Dendritic cell treated with granulocyte-macrophage colony-stimulating factor and Interleukin-4, amounts not matched to agents 40 ng/mL and 50 ng/mL, for 4 days (primary cell): Measurements from ENCODE around the gene CHSY3.

Source experiments
- H3K27ac Mint-ChIP-seq: one replicate; pipeline ENCODE4 v1.8.0; 2022; ENCODE audit warnings: mild to moderate bottlenecking, mixed read lengths
- H3K27me3 Mint-ChIP-seq: one replicate; pipeline ENCODE4 v1.8.0; 2022; ENCODE audit warnings: mild to moderate bottlenecking, mixed read lengths
- H3K36me3 Mint-ChIP-seq: one replicate; pipeline ENCODE4 v1.8.0; 2022; ENCODE audit warnings: low read depth, mixed read lengths
- H3K4me1 Mint-ChIP-seq: one replicate; pipeline ENCODE4 v1.8.0; 2022; ENCODE audit warnings: low read depth, mixed read lengths
- H3K4me3 Mint-ChIP-seq: one replicate; pipeline ENCODE4 v1.8.0; 2022; ENCODE audit warnings: mild to moderate bottlenecking, moderate library complexity, mixed read lengths
- H3K9me3 Mint-ChIP-seq: one replicate; pipeline ENCODE4 v1.8.0; 2022; ENCODE audit warnings: mixed read lengths
- intact Hi-C: fragments of 100-400 bp; cut with micrococcal nuclease; formaldehyde crosslinking; loops from one replicate; pipeline ENCODE4 v1.15.0; 2022

The CHSY3 gene

GRCh38 chr5:129971714-129972113 lies 67.4 kb downstream of the CHSY3 start:
- intact Hi-C loops: no loop called here
- no peaks in the 10 kb centered on the region for H3K4me1 Mint-ChIP-seq
- no peaks in the 10 kb centered on the region for H3K9me3 Mint-ChIP-seq
- H3K4me3 Mint-ChIP-seq: no peak overlapping the region
- no peak overlapping the region for H3K27ac Mint-ChIP-seq
- H3K36me3 Mint-ChIP-seq: no peaks in the 10 kb centered on the region
- H3K27me3 Mint-ChIP-seq: no peaks in the 10 kb centered on the region

- H3K4me3 Mint-ChIP-seq: no peak overlapping the region
- no peaks in the 10 kb centered on the region for H3K9me3 Mint-ChIP-seq
- H3K27me3 Mint-ChIP-seq: no peaks in the 10 kb centered on the region
- H3K27ac Mint-ChIP-seq: no peak overlapping the region
- intact Hi-C loops: no loop called here
- H3K36me3 Mint-ChIP-seq: no peaks in the 10 kb centered on the region
- no peaks in the 10 kb centered on the region for H3K4me1 Mint-ChIP-seq
Measured at GRCh38 chr5:129972465-129973141, 68.3 kb downstream of the CHSY3 start.

- H3K4me3 Mint-ChIP-seq: no peak overlapping the region
- no peaks in the 10 kb centered on the region for H3K27me3 Mint-ChIP-seq
- no peaks in the 10 kb centered on the region for H3K36me3 Mint-ChIP-seq
- no peak overlapping the region for H3K27ac Mint-ChIP-seq
- no peaks in the 10 kb centered on the region for H3K4me1 Mint-ChIP-seq
- intact Hi-C loops: no loop called here
- no peaks in the 10 kb centered on the region for H3K9me3 Mint-ChIP-seq
Measured at GRCh38 chr5:129973716-129974426, 69.6 kb downstream of the CHSY3 start.

GRCh38 chr5:129977810-129978209 lies 73.5 kb downstream of the CHSY3 start:
- Mint-ChIP-seq H3K4me1 (no peaks in the 10 kb centered on the region), H3K36me3 (no peaks in the 10 kb centered on the region), H3K27me3 (no peaks in the 10 kb centered on the region), H3K4me3 (no peak overlapping the region), H3K27ac (no peak overlapping the region), H3K9me3 (peaks cover 9% of the 10 kb centered on the region)
- intact Hi-C loops: no loop called here

GRCh38 chr5:129978270-129978669 lies 74.0 kb downstream of the CHSY3 start:
- no peaks in the 10 kb centered on the region for H3K4me1 Mint-ChIP-seq

GRCh38 chr5:129988453-129988852 lies 84.2 kb downstream of the CHSY3 start:
- Mint-ChIP-seq H3K36me3 (no peaks in the 10 kb centered on the region), H3K27ac (no peak overlapping the region), H3K27me3 (no peaks in the 10 kb centered on the region), H3K4me3 (no peak overlapping the region), H3K9me3 (peaks cover 17% of the 10 kb centered on the region), H3K4me1 (no peaks in the 10 kb centered on the region)
- intact Hi-C loops: no loop called here

More at GRCh38 chr5:129978270-129978669, 74.0 kb downstream of the CHSY3 start:
- Mint-ChIP-seq H3K9me3 (peaks cover 9% of the 10 kb centered on the region), H3K27me3 (no peaks in the 10 kb centered on the region), H3K4me3 (no peak overlapping the region), H3K27ac (no peak overlapping the region), H3K36me3 (no peaks in the 10 kb centered on the region)
- intact Hi-C loops: no loop called here

GRCh38 chr5:129991780-129992179 lies 87.5 kb downstream of the CHSY3 start:
- intact Hi-C loops: no loop called here
- H3K36me3 Mint-ChIP-seq: no peaks in the 10 kb centered on the region
- peaks cover 19% of the 10 kb centered on the region for H3K9me3 Mint-ChIP-seq
- no peak overlapping the region for H3K4me3 Mint-ChIP-seq
- no peaks in the 10 kb centered on the region for H3K4me1 Mint-ChIP-seq
- H3K27ac Mint-ChIP-seq: no peak overlapping the region
- no peaks in the 10 kb centered on the region for H3K27me3 Mint-ChIP-seq

- Mint-ChIP-seq H3K27ac (no peak overlapping the region), H3K27me3 (no peaks in the 10 kb centered on the region), H3K4me3 (no peak overlapping the region), H3K9me3 (peaks cover 19% of the 10 kb centered on the region), H3K36me3 (no peaks in the 10 kb centered on the region), H3K4me1 (no peaks in the 10 kb centered on the region)
- intact Hi-C loops: no loop called here
Measured at GRCh38 chr5:129996896-129997295, 92.6 kb downstream of the CHSY3 start.

GRCh38 chr5:130000460-130000859 lies 96.2 kb downstream of the CHSY3 start:
- intact Hi-C loops: no loop called here
- no peaks in the 10 kb centered on the region for H3K4me1 Mint-ChIP-seq
- no peak overlapping the region for H3K27ac Mint-ChIP-seq
- no peak overlapping the region for H3K4me3 Mint-ChIP-seq
- no peaks in the 10 kb centered on the region for H3K36me3 Mint-ChIP-seq
- H3K9me3 Mint-ChIP-seq: peaks cover 7% of the 10 kb centered on the region
- no peaks in the 10 kb centered on the region for H3K27me3 Mint-ChIP-seq

GRCh38 chr5:130002183-130002582 lies 97.9 kb downstream of the CHSY3 start:
- Mint-ChIP-seq H3K36me3 (no peaks in the 10 kb centered on the region), H3K27ac (no peak overlapping the region), H3K27me3 (no peaks in the 10 kb centered on the region), H3K4me1 (no peaks in the 10 kb centered on the region), H3K9me3 (peaks cover 2% of the 10 kb centered on the region), H3K4me3 (no peak overlapping the region)
- intact Hi-C loops: no loop called here

GRCh38 chr5:130002876-130003275 lies 98.6 kb downstream of the CHSY3 start:
- Mint-ChIP-seq H3K4me1 (no peaks in the 10 kb centered on the region), H3K4me3 (no peak overlapping the region), H3K9me3 (peaks cover 9% of the 10 kb centered on the region), H3K27me3 (no peaks in the 10 kb centered on the region), H3K27ac (no peak overlapping the region), H3K36me3 (no peaks in the 10 kb centered on the region)
- intact Hi-C loops: no loop called here

- Mint-ChIP-seq H3K4me1 (no peaks in the 10 kb centered on the region), H3K27ac (no peak overlapping the region), H3K4me3 (no peak overlapping the region), H3K27me3 (no peaks in the 10 kb centered on the region), H3K36me3 (no peaks in the 10 kb centered on the region), H3K9me3 (peaks cover 74% of the 10 kb centered on the region)
- intact Hi-C loops: no loop called here
Measured at GRCh38 chr5:130011986-130012385, 107.7 kb downstream of the CHSY3 start.

- intact Hi-C loops: no loop called here
- Mint-ChIP-seq H3K27ac (no peak overlapping the region), H3K36me3 (no peaks in the 10 kb centered on the region), H3K9me3 (peaks cover 44% of the 10 kb centered on the region), H3K4me3 (no peak overlapping the region), H3K4me1 (no peaks in the 10 kb centered on the region), H3K27me3 (no peaks in the 10 kb centered on the region)
Measured at GRCh38 chr5:130017173-130017572, 112.9 kb downstream of the CHSY3 start.

GRCh38 chr5:130018641-130019040 lies 114.4 kb downstream of the CHSY3 start:
- Mint-ChIP-seq H3K4me1 (no peaks in the 10 kb centered on the region), H3K4me3 (no peak overlapping the region), H3K27ac (no peak overlapping the region), H3K36me3 (no peaks in the 10 kb centered on the region), H3K27me3 (no peaks in the 10 kb centered on the region), H3K9me3 (peaks cover 30% of the 10 kb centered on the region)
- intact Hi-C loops: no loop called here

- Mint-ChIP-seq H3K4me1 (no peaks in the 10 kb centered on the region), H3K4me3 (no peak overlapping the region), H3K27me3 (no peaks in the 10 kb centered on the region), H3K36me3 (no peaks in the 10 kb centered on the region), H3K27ac (no peak overlapping the region), H3K9me3 (peaks cover 11% of the 10 kb centered on the region)
- intact Hi-C loops: no loop called here
Measured at GRCh38 chr5:130021000-130021399, 116.7 kb downstream of the CHSY3 start.
